HG03442 (cell line): ENCODE results near the gene GPC3.

Experiments used
- ATAC-seq: cut with Tn5 transposase; IDR thresholded peaks from one replicate; pipeline ENCODE4 v1.9.1; 2021; ENCODE audit warnings: mild to moderate bottlenecking, moderate library complexity; ENCODE audit not compliant: unreplicated experiment

The GPC3 gene

DNA sequence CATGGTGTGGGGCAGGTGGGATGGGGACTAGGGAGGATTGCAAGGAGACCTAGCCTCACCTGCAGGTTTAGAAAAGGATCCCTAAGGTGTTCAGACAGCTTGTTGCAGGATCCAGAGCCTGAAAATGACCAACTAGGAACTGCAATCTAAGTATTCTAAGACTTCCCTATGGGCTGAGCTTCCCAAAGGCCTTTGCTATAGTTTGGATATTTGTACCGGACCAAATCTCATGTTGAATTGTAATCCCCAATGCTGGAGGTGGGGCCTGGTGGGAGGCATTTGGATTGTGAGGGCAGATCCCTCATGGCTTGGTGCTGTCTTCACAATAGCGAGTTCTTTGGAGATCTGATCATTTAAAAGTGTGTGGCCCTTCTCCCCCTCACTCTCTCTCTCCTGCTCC lies 52.1 kb downstream of the GPC3 start:
- ATAC-seq: no peak

GRCh38 chrX:133929836-133930464 lies 55.4 kb downstream of the GPC3 start:
- no peak for ATAC-seq

DNA sequence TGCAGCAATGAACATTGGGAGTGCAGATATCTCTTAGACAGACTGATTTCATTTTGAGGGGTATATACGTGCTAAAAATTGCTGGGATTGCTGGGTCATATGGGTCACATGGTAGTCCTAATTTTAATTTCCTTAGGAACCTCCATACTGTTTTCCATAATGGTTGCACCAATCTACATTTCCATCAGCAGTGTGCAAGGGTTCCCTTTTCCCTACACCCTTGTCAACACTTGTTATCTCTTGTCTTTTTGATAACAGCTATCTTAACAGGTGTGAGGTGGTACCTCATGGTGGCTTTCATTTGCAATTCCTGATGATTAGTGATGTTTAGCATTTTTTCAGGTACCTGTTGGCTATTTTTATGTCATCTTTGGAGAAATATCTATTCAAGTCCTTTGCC lies 57.0 kb downstream of the GPC3 start:
- ATAC-seq: no peak

- ATAC-seq: no peak
Observed at GRCh38 chrX:133926809-133927208, 58.6 kb downstream of the GPC3 start.

GRCh38 chrX:133926099-133926498 lies 59.3 kb downstream of the GPC3 start:
- no peak for ATAC-seq

DNA sequence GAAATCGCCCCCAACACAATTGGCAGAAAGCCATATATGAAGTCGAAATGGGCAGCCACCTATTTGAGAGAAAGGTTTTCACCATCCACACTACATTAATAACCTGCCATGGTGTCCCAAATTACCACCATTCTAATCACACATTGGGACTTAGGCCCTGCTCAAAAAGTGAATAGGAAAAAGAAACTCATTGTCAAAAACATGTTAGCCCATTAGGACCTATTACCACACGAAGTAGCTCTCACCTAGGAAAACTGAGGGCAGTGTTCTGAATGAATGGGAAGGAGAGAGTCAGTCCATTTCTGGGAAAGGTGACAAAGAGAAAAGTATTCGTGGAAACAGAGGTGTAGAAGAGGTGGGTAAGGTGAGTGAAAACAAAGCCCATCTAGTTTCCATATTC lies 60.8 kb downstream of the GPC3 start:
- no peak for ATAC-seq

DNA sequence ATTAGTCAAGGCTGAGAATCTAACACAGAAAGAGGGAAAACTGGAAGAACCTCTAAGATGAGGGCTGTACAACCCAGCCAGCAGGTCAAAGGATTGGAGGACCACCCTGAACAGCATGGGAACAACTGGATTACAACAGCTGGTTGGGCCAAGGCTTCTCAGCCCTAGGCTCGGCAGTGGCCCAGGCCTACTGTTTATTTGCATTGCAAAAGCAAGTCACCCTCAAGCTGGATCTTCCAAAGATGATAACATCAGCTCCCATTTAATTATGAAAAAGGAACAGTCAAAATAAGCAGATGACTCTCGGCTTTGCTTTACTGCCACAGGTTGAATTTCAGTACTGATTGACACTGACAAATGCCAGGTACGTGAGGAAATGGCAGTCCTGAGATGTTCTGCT lies 61.8 kb downstream of the GPC3 start:
- ATAC-seq: no peak

GRCh38 chrX:133923113-133923512 lies 62.3 kb downstream of the GPC3 start:
- ATAC-seq: no peak

DNA sequence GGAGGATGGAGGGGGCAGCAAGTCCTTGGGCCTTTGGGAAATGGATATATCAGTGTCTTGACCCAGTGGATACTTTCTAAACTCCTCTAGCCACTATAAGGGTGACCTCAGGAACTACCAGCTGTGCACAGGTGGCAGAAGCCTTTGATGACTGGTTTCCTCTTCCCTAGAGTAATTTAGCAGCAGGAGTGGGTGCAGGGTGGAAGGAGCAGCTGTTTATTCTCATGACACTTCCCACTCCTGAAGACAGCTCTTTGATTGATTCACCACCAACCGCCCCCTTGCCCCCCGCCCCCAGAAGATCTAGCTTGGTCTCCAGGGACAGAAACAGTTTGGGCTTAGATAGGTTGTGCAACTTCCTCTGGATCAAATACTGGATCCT lies 63.0 kb downstream of the GPC3 start:
- ATAC-seq: no peak

- ATAC-seq: no peak
Observed at GRCh38 chrX:133921764-133922389, 63.5 kb downstream of the GPC3 start.

GRCh38 chrX:133921086-133921485 lies 64.3 kb downstream of the GPC3 start:
- ATAC-seq: no peak

GRCh38 chrX:133918361-133918771 lies 67.0 kb downstream of the GPC3 start:
- no peak for ATAC-seq

- ATAC-seq: no peak
Observed at GRCh38 chrX:133916984-133917722, 68.2 kb downstream of the GPC3 start.

DNA sequence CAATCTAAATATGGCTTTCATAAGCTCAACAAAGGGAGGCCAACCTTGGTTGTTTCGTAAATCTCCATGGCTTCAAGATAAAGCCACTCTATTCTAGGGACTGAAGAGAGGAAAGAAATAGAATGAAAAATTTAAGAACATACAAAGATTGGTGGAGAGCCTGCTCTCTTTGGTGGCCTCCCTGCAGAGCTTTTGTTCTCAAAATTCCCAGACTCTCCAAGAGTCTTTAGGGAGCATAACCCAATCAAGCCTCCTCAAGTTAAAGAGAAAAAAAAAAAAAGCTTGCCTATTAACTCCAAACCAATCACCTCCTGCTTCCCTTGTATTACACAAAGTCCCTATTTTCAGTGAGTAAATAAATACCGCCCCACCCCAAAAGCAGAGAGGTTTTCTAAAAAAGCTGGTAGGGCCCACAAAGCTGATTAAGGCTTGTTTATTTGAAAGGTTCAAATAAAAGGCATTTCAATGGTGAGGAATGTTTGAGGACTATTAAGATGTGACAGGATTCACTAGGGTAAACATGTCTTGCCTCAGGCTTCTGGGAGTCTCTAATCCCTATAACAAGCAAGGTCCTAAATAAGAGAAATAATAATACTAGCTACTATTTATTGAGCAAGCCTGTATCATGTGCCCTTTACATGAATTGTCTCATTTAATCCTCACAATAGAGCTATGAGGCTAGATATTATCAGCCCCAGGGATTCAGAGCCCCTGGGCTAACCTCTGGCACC lies 71.6 kb downstream of the GPC3 start:
- ATAC-seq: no peak

DNA sequence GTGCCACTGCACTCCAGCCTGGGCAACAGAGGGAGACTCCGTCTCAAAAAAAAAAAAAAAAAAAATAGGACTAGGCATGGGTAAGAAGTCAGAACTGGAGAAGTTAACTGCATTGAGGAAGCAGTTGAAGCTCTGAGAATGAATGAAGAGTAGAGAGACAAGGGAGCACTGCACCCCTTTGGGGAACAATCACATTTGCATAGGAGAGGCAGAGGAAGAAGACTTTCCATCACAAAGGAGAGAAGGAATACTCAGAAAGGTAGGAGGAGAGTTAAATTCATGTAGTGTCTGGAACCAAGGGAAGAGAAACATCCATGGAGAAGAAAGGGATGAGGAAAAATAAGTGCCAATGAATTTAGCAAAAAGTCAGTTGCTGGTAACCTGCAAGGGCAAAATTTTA lies 72.4 kb downstream of the GPC3 start:
- no peak for ATAC-seq

DNA sequence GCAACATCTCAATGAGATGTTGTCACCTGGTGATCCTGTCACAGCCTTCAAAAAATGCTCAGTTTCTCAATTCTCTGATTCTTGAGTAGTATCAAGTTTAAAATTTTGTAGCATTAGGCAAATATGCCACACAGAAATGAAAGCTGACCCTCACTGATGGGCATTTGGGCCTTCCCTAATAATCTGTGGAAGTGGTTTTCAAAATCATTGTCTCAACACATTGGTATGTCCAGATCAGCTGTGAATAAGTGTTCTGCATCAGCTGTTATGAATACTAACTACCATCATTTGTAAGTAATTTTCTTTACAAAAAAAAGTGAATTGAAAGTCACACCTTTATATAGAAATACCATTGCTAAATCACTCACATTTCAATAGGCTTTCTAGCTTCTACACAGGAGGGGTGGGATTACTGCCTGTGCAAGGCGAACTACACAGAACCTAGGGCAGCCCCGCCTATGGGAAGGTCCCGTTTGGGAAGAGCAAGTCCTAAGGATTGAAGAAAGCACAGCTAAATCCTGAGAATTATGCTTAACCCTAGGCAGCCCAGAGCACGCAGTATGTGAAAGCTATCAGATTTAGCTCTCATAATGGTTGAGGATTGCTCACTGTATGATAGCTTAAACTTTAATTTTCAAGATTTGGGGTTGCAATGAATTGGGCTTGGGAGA lies 73.4 kb downstream of the GPC3 start:
- ATAC-seq: no peak

GRCh38 chrX:133910539-133910938 lies 74.9 kb downstream of the GPC3 start:
- no peak for ATAC-seq

- ATAC-seq: no peak
Observed at GRCh38 chrX:133909888-133910287, 75.5 kb downstream of the GPC3 start.

DNA sequence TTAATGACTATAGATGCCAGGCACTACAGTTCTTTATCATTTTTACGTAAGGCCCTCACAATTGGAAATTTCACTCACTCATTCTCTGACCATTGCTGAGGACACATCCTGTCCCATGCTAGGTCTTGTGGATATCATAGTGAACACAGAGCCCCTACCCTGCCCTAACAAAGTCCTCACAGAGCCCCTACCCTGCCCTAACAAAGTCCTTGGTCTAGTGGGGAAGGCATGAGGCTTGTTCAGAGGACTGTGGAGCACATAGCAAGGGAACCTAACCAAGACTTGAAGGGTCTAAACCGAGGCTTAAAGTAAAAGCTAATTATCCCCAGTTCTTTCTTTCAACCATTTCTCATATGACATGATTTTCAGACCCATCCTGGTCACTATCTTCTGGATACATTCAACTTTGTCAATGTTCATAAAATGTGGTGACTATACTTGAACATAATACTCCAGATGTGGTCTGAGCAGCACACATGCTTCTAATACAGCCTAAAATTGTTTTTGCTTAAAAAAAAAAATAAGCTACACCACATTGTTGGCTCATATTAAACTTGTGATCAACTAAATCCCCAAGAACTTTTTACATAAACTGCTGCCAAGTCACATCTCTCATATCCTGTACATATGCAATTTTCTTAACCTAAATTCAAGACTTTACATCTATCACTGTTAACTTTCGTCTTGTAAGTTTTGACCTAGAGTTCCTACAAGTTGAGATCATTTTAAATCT lies 77.0 kb downstream of the GPC3 start:
- ATAC-seq: no peak

DNA sequence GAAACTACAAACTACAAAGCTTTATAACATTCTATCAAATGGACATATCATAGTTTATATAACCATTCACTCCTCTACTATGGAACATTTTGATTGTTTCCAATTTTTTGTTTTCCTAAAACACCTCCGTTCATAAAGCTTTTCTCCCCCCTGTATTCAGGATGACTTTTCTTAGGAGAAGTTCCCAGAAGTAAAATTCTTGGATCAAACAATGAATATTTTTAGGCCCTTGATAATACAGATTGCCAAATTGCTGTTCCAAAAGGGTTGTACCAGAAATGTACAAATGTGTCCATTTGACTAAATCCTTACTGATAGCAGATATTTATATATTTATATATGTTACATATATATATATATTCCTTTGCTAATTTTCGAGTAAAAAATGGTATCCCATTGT lies 77.8 kb downstream of the GPC3 start:
- no peak for ATAC-seq
